B cell (primary cell): Measurements from ENCODE around the gene CTBS. TPM values are rescaled to one million over a fixed set of nuclear protein-coding genes. Genes with fewer than 3 reads are reported as not detected.

ENCODE experiments used
- ATAC-seq: fragments of 200-7000 bp; cut with Tn5 transposase; one replicate; pipeline ENCODE4 v1.10.0; 2021; ENCODE audit warnings: low read depth, mild to moderate bottlenecking, moderate number of reproducible peaks, moderate library complexity
- CTCF ChIA-PET: fragments of 350-600 bp; sonication (Branson Sonifier 250); formaldehyde crosslinking; loops from one replicate; lab custom pipeline; 2021; ENCODE audit warnings: antibody characterized with exemption, inconsistent platforms; lab: Charles Lee
- POLR2A ChIA-PET: fragments of 350-600 bp; sonication (Branson Sonifier 250); formaldehyde crosslinking; loops from one replicate; lab custom pipeline; 2021; ENCODE audit warnings: antibody characterized with exemption; lab: Charles Lee
- DNase-seq: peaks from one replicate; pipeline ENCODE4 v3.0.0; 2013
- H2AFZ ChIP-seq: 2 replicates; pipeline ENCODE4 v1.6.1; 2012; ENCODE audit warnings: mild to moderate bottlenecking, low read depth, low read length; ENCODE audit not compliant: insufficient read depth, poor library complexity, severe bottlenecking
- H3K27ac ChIP-seq, 2 donors: 1 replicate in 1 of 2; 2 replicates in 1 of 2; pipeline ENCODE4 v1.5.1; 2012 to 2013; ENCODE audit warnings: low read length in 2 of 2, mild to moderate bottlenecking in 2 of 2, moderate library complexity in 1 of 2
- H3K27me3 ChIP-seq, 4 experiments: fragments of 200-600 bp in 1 of 4; sonication (generic) in 1 of 4; replicated peaks in 1 of 4; 1 replicate in 2 of 4; 2 replicates in 2 of 4; pipeline versions ENCODE4 v1.6.1 to v1.7.0; 2013 to 2016; ENCODE audit warnings: low read length in 3 of 4, mild to moderate bottlenecking in 2 of 4, mixed read lengths in 1 of 4, moderate library complexity in 1 of 4; ENCODE audit not compliant: insufficient read depth in 4 of 4, control insufficient read depth in 3 of 4; ENCODE audit errors: control extremely low read depth in 1 of 4
- H3K36me3 ChIP-seq, 2 experiments: replicated peaks in 1 of 2; 1 replicate in 1 of 2; 2 replicates in 1 of 2; pipeline versions ENCODE4 v1.6.1 to v1.7.1; 2013; ENCODE audit warnings: low read length in 1 of 2; ENCODE audit not compliant: insufficient read depth in 2 of 2, control insufficient read depth in 1 of 2; ENCODE audit errors: control extremely low read depth in 1 of 2, extremely low read depth in 1 of 2
- H3K4me1 ChIP-seq, 2 donors: fragments of 200-600 bp in 1 of 2; sonication (generic) in 1 of 2; 1 replicate in 1 of 2; 2 replicates in 1 of 2; pipeline versions ENCODE4 v1.5.1 to v1.6.1; 2013 to 2017; ENCODE audit warnings: low read length in 2 of 2; ENCODE audit not compliant: control insufficient read depth in 2 of 2, insufficient read depth in 2 of 2
- H3K4me2 ChIP-seq: replicated peaks from 2 replicates; pipeline ENCODE3; 2012; ENCODE audit warnings: mild to moderate bottlenecking, low read depth, low read length; ENCODE audit not compliant: poor library complexity, severe bottlenecking
- H3K4me3 ChIP-seq, 5 experiments: fragments of 200-600 bp in 1 of 5; sonication (generic) in 1 of 5; 1 replicate in 3 of 5; 2 replicates in 2 of 5; pipeline versions ENCODE4 v1.5.1 to v1.7.0; 2011 to 2016; ENCODE audit warnings: low read length in 4 of 5, mild to moderate bottlenecking in 4 of 5, low read depth in 2 of 5, control low read depth in 1 of 5, moderate library complexity in 1 of 5; ENCODE audit not compliant: insufficient read depth in 1 of 5; ENCODE audit errors: control extremely low read depth in 1 of 5, extremely low read depth in 1 of 5
- H3K79me2 ChIP-seq: fragments of 200-600 bp; sonication (generic); one replicate; pipeline ENCODE4 v1.6.0; 2016; ENCODE audit warnings: low read length; ENCODE audit not compliant: control insufficient read depth, insufficient read depth
- H3K9ac ChIP-seq: fragments of 200-600 bp; sonication (generic); 2 replicates; pipeline ENCODE4 v1.6.1; 2017; ENCODE audit warnings: mild to moderate bottlenecking, low read length, moderate library complexity
- H3K9me3 ChIP-seq, 3 donors: one replicate each; pipeline versions ENCODE4 v1.6.1 to v1.7.1; 2013; ENCODE audit warnings: low read length in 2 of 3; ENCODE audit not compliant: control insufficient read depth in 2 of 3, insufficient read depth in 1 of 3; ENCODE audit errors: control extremely low read depth in 1 of 3
- H4K20me1 ChIP-seq: 2 replicates; pipeline ENCODE4 v1.6.0; 2012; ENCODE audit warnings: mild to moderate bottlenecking, low read length; ENCODE audit not compliant: insufficient read depth, control insufficient read depth, poor library complexity, severe bottlenecking
- H3K27ac Mint-ChIP-seq: one replicate; pipeline ENCODE4 v1.8.0; 2021; ENCODE audit warnings: mixed read lengths
- H3K27me3 Mint-ChIP-seq: one replicate; pipeline ENCODE4 v1.8.0; 2021; ENCODE audit warnings: mixed read lengths
- H3K4me1 Mint-ChIP-seq: one replicate; pipeline ENCODE4 v1.8.0; 2021; ENCODE audit warnings: mixed read lengths
- H3K4me3 Mint-ChIP-seq: one replicate; pipeline ENCODE4 v1.8.0; 2021; ENCODE audit warnings: mixed read lengths
- H3K9me3 Mint-ChIP-seq: one replicate; pipeline ENCODE4 v1.8.0; 2022; ENCODE audit warnings: mixed read lengths; ENCODE audit not compliant: insufficient read depth
- CTCF ChIP-seq: fragments of 200-600 bp; IDR thresholded peaks from one replicate; pipeline ENCODE4 v1.8.0; 2022; ENCODE audit warnings: antibody characterized with exemption, mild to moderate bottlenecking
- EZH2 ChIP-seq: IDR thresholded peaks from 2 replicates; pipeline ENCODE4 v1.6.1; 2012; ENCODE audit warnings: borderline replicate concordance, low read depth, mild to moderate bottlenecking, moderate library complexity, low read length; ENCODE audit not compliant: insufficient read depth, poor library complexity, severe bottlenecking
- WGBS: methylation state at CpG from one replicate; pipeline ENCODE4 v1.1.5; 2013; ENCODE audit warnings: missing lambda C conversion rate; ENCODE audit not compliant: insufficient coverage; 5-methylcytosine and 5-hydroxymethylcytosine counted together
- intact Hi-C: fragments of 100-400 bp; cut with micrococcal nuclease; formaldehyde crosslinking; loops from one replicate; pipeline ENCODE4 v1.10.0; 2022
- polyA plus RNA-seq: library from polyadenylated mRNA; depleted of rRNA; stranded (reverse); fragments of >200 nt; gene quantifications from 2 replicates; pipeline ENCODE4 v1.2.3, GENCODE V29; 2012
- total RNA-seq, 2 donors: library from RNA; stranded (reverse); fragments of 120-200 nt in 1 of 2; gene quantifications; 1 replicate in 1 of 2; 2 replicates in 1 of 2; pipeline versions ENCODE4 v1.2.3 to v1.2.4, GENCODE V29; 2013 to 2022

Gene CTBS
- total and polyA plus RNA-seq, 2 donors (not counting 1 experiment from before 2014, with no cell fraction given): 13.6 to 19.1 TPM

- intact Hi-C loops: no loop called here
- no peaks in the 10 kb centered on the region for H3K79me2 ChIP-seq
- Mint-ChIP-seq H3K9me3 (no peaks in the 10 kb centered on the region), H3K4me1 (peaks cover 23% of the 10 kb centered on the region), H3K4me3 (peak overlapping the region; percentile 57), H3K27me3 (no peaks in the 10 kb centered on the region), H3K27ac (peak overlapping the region; percentile 76)
- peaks cover 0 to 10% (median 3%) of the 10 kb centered on the region in 3 donors for H3K9me3 ChIP-seq
- peaks cover 20 to 22% of the 10 kb centered on the region in 2 donors for H3K4me1 ChIP-seq
- peak; percentile 58 for DNase-seq
- H3K9ac ChIP-seq: no peak overlapping the region
- peak overlapping the region in 1 of 5 experiments; percentile 6 for H3K4me3 ChIP-seq
- CTCF ChIA-PET: interaction anchor here (1.2 kb wide), 2 partner anchors 9 to 37 kb away, joined by 4 to 6 read pairs; partner anchors contain the start of gene CTBS
- WGBS: 86% methylated on average over 4 of the region's 7 CpGs
- peak overlapping the region; percentile 59 to 62 for H3K27ac ChIP-seq
- H4K20me1 ChIP-seq: no peaks in the 10 kb centered on the region
- no peak for TF ChIP-seq EZH2
- no peaks in the 10 kb centered on the region for H3K36me3 ChIP-seq
- peak; percentile 91 for ATAC-seq
- POLR2A ChIA-PET: interaction anchor here (0.9 kb wide), 1 partner anchor 77 kb away, joined by 3 read pairs; the partner anchor contains the start of gene SPATA1
- H3K4me2 ChIP-seq: peak overlapping the region; percentile 47
- H2AFZ ChIP-seq: peak overlapping the region; percentile 64
- no peaks in the 10 kb centered on the region for H3K27me3 ChIP-seq
These were observed 8.8 kb upstream of the CTBS start for GRCh38 chr1:84582802-84583587.

GRCh38 chr1:84581648-84582047 is 7.4 kb upstream of the CTBS start:
- no CpG with 5 or more reads among the region's 3 CpGs for WGBS
- TF ChIP-seq CTCF (no peak), EZH2 (no peak)
- ATAC-seq (no peak), DNase-seq (no peak)
- Histone ChIP-seq H3K36me3 (no peaks in the 10 kb centered on the region), H3K79me2 (no peaks in the 10 kb centered on the region), H3K4me2 (no peak overlapping the region), H3K4me3 (no peak overlapping the region), H3K27ac (no peak overlapping the region), H2AFZ (no peak overlapping the region), H3K4me1 (peaks cover 20 to 22% of the 10 kb centered on the region in 2 donors), H3K9me3 (peaks cover 0 to 10% (median 3%) of the 10 kb centered on the region in 3 donors), H3K27me3 (no peaks in the 10 kb centered on the region), H4K20me1 (no peaks in the 10 kb centered on the region), H3K9ac (no peak overlapping the region)
- intact Hi-C loops: no loop called here
- H3K27me3 Mint-ChIP-seq: no peaks in the 10 kb centered on the region
- ChIA-PET POLR2A (no interaction called here), CTCF (no interaction called here)
- no peak overlapping the region for H3K27ac Mint-ChIP-seq
- peaks cover 23% of the 10 kb centered on the region for H3K4me1 Mint-ChIP-seq
- H3K9me3 Mint-ChIP-seq: no peaks in the 10 kb centered on the region
- no peak overlapping the region for H3K4me3 Mint-ChIP-seq
